ENCODE data around the gene PHTF1. TPM values are rescaled to one million over a fixed set of nuclear protein-coding genes. Genes with fewer than 3 reads are reported as not detected.
"Not testable (repeated sequence)": the region's sequence is repeated elsewhere in the genome, so short reads cannot be mapped to it uniquely, and the experiment has no call there.

Gene PHTF1
- total and polyA plus RNA-seq, 9 donors = 4.5 to 28.6 (median 9.7) TPM

DNA sequence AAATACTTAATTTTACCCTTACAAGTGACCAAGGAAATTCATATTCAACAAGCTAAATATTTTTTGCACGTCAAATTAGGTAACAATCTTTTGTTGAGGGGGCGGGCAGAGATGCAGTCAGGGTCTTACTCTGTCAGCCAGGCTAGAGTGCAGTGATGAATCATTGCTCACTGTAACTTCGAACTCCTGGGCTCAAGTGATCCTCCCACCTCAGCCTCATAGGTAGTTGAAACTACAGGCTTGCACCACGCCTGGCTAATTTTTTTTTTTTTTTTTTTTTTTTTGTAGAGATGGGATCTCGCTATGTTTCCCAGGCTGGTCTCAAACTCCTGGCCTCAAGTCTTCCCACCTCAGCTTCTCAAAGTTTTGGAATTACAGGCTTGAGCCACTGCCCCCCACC is 26.5 kb downstream of the PHTF1 start:
- intact Hi-C loops (cut with DNase I) = no loop called here

DNA sequence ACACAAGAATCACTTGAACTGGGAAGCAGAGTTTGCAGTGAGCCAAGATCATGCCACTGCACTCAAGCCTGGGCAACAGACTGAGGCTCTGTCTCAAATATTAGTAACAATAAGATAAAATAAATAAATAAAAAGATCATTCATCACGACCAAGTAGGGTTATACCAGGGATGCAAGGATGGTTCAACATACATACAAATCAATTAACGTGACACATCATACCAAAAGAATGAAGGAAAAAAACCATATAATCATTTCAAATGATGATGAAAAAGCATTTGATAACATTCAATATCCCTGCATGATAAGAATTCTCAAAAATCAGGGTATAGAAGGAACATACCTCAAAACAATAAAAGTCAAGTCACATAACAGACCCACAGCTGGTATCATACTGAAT is 38.3 kb downstream of the PHTF1 start:
- no peak for TF ChIP-seq EP300 (IDR thresholded peaks at IDR 0.05)
- no peak for TF ChIP-seq POLR2A (IDR thresholded peaks at IDR 0.05)
- TF ChIP-seq, protein P1, sequence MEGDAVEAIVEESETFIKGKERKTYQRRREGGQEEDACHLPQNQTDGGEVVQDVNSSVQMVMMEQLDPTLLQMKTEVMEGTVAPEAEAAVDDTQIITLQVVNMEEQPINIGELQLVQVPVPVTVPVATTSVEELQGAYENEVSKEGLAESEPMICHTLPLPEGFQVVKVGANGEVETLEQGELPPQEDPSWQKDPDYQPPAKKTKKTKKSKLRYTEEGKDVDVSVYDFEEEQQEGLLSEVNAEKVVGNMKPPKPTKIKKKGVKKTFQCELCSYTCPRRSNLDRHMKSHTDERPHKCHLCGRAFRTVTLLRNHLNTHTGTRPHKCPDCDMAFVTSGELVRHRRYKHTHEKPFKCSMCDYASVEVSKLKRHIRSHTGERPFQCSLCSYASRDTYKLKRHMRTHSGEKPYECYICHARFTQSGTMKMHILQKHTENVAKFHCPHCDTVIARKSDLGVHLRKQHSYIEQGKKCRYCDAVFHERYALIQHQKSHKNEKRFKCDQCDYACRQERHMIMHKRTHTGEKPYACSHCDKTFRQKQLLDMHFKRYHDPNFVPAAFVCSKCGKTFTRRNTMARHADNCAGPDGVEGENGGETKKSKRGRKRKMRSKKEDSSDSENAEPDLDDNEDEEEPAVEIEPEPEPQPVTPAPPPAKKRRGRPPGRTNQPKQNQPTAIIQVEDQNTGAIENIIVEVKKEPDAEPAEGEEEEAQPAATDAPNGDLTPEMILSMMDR (IDR thresholded peaks at IDR 0.05) = no peak
- Histone ChIP-seq H3K4me1 (ENCODE audit: insufficient read depth) (no peaks in the 10 kb centered on the region), H3K27me3 (no peaks in the 10 kb centered on the region), H3K36me3 (no peaks in the 10 kb centered on the region), H3K9me3 (peaks cover 0 to 3% of the 10 kb centered on the region in 2 donors), H3K4me3 (no peak overlapping the region), H3K27ac (no peak overlapping the region)
- intact Hi-C loops (cut with DNase I) = no loop called here
- 97 to 99% (median 98%) methylated on average over 2 of the region's 2 CpGs for WGBS, 3 donors
- no peak for DNase-seq

More for the DNA sequence above, 26.5 kb downstream of the PHTF1 start:
- Histone ChIP-seq H3K27me3 (no peaks in the 10 kb centered on the region), H3K9me3 (no peaks in the 10 kb centered on the region), H3K4me1 (ENCODE audit: insufficient read depth) (no peaks in the 10 kb centered on the region), H3K36me3 (no peaks in the 10 kb centered on the region), H3K4me3 (no peak overlapping the region), H3K27ac (no peak overlapping the region)
- WGBS, 3 donors = 85 to 87% (median 86%) methylated on average over 5 of the region's 5 CpGs
- no peak for DNase-seq
- TF ChIP-seq EP300 (IDR thresholded peaks at IDR 0.05) (no peak), POLR2A (IDR thresholded peaks at IDR 0.05) (no peak)
- TF ChIP-seq, protein P1 (IDR thresholded peaks at IDR 0.05) = no peak

DNA sequence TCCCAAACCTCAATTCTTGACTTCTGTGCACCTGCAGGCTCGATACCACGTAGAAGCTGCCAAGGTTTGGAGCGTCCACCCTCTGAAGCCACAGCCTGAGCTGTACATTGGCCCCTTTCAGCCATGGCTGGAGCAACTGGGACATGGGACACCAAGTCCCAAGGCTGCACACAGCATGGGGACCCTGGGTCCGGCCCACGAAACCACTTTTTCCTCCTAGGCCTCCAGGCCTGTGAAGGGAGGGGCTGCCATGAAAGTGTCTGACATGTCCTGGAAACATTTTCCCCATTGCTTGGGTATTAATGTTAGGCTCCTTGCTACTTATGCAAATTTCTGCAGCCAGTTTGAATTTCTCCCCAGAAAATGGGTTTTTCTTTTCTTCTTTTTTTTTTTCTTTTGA is 40.7 kb downstream of the PHTF1 start:
- intact Hi-C loops (cut with DNase I); DNase-seq; H3K4me1 ChIP-seq (ENCODE audit: insufficient read depth); H3K9me3 ChIP-seq; H3K27ac ChIP-seq; H3K4me3 ChIP-seq; H3K36me3 ChIP-seq; H3K27me3 ChIP-seq: not testable (repeated sequence)
- whole genome bisulfite sequencing, 3 donors = 96 to 99% (median 96%) methylated on average over 5 of the region's 5 CpGs

DNA sequence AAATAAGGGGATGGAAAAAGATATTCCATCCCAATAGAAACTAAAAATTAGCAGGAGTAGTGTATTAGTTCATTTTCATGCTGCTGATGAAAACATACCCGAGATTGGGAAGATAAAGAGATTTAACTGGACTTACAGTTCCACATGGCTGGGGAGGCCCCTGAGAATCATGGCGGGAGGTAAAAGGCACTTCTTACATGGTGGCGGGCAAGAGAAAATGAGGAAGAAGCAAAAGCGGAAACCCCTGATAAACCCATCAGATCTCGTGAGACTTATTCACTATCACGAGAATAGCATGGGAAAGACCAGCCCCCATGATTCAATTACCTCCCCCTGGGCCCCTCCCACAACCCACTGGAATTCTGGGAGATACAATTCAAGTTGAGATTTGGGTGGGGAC is 41.8 kb downstream of the PHTF1 start:
- 96 to 98% (median 97%) methylated on average over 6 of the region's 6 CpGs for WGBS, 3 donors
- H3K27ac ChIP-seq; DNase-seq; H3K4me1 ChIP-seq (ENCODE audit: insufficient read depth); H3K27me3 ChIP-seq; H3K36me3 ChIP-seq; intact Hi-C loops (cut with DNase I); H3K9me3 ChIP-seq; H3K4me3 ChIP-seq: not testable (repeated sequence)

DNA sequence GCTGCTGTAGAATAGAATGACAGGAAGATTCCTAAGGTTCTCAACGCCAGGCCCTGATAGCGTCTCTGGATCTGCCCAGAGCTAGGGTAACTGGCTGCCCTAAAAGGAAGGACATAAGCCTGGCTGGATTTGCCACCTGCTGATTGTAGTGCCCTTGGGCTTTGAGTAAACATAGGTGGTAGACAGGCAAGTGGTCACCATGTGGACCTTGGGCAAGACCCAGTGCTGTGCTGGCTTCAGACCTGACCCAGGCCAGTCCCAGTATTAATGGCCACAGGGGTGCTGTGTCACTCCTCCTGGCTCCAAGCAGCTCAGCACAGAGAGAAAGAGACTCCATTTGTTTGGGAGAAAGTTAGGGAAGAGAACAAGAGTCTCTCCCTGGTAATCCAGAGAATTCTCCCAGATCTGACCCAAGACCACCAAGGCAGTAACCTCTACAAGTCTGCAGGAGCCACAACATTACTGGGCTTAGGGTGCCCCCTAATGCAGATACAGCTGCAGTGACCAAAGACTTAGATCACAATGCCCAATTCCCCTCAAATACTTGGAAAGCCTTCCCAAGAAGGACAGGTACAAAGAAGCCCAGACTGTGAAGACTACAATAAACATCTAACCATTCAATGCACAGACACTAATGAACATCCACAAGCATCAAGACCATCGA is 44.5 kb downstream of the PHTF1 start:
- no peak for TF ChIP-seq EP300 (IDR thresholded peaks at IDR 0.05)
- TF ChIP-seq POLR2A (IDR thresholded peaks at IDR 0.05) = no peak
- TF ChIP-seq, protein P1 (IDR thresholded peaks at IDR 0.05) = no peak
- WGBS, 3 donors = 88 to 99% (median 93%) methylated on average over 3 of the region's 3 CpGs
- Histone ChIP-seq H3K4me1 (ENCODE audit: insufficient read depth) (no peaks in the 10 kb centered on the region), H3K4me3 (no peak overlapping the region), H3K27me3 (no peaks in the 10 kb centered on the region), H3K27ac (no peak overlapping the region), H3K36me3 (no peaks in the 10 kb centered on the region), H3K9me3 (peaks cover 0 to 3% of the 10 kb centered on the region in 2 donors)
- intact Hi-C loops (cut with DNase I) = no loop called here
- DNase-seq = no peak
